Hematopoietic multipotent progenitor cell (in vitro differentiated cells): Measurements from ENCODE around the gene DLL4. TPM values are rescaled to one million over a fixed set of nuclear protein-coding genes. Genes with fewer than 3 reads are reported as not detected.
A peak's percentile ranks its signal among the peaks of the same experiment; 100 is the strongest.

Source experiments
- DNase-seq, 3 donors: peaks; one replicate each; pipeline ENCODE4 v3.0.0-alpha.2; 2011 to 2015; ENCODE audit warnings: low read depth in 2 of 3, low spot score in 2 of 3
- total RNA-seq: library from RNA; depleted of rRNA; stranded (reverse); fragments of >200 nt; gene quantifications from one replicate; pipeline ENCODE4 v1.2.3, GENCODE V29; 2012

The DLL4 gene
- total RNA-seq, 1 donor, result under 0.01 TPM

DNA sequence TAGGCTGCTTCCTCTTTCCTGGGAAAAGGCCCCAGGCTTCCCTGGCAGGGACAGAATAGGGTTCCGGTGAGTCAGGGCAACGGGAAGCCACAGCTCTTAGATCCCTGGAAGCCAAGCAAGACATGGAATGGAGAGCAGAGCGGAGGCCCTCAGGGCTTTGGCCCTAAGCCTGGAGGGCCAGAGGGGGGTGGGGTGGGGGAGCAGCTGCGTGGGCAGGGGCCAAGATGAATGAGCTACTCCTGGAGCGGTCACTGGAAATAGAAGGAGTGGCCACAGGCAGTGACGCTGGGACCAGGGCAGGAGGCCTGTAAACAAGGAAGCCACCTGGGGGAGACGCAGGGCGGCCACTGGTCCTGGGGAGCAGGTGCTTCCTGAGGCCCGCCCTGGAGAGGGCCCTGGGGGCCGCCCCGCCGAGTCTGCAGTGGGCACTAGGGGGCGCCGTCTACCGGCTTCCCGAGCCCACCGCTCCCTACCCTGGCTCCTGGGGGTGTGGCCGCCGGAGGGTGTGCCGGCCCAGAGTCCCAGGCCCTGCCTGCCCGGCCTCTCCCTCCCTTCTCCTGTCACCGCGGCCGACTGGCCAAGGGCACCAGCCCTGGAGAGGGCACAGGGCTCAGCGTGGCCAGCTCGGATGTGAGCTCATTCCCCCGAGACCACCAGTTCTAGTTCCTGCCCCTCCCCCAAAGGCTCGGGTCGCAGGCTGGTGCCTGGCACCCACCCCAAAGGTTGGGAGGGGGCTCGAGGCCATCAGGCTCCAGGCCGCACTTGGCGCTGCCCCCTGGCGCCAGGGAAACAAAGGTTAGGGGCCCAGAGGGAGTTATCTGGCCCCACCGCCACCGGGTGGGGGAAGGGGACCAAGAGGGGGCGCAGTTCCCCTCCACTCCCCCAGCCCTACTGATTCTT lies 22.8 kb upstream of the DLL4 start:
- DNase-seq, result peak in 2 of 3 donors; percentile 89 to 92

GRCh38 chr15:40906991-40907802 lies 21.9 kb upstream of the DLL4 start:
- DNase-seq, result peak in 1 of 3 donors; percentile 85

DNA sequence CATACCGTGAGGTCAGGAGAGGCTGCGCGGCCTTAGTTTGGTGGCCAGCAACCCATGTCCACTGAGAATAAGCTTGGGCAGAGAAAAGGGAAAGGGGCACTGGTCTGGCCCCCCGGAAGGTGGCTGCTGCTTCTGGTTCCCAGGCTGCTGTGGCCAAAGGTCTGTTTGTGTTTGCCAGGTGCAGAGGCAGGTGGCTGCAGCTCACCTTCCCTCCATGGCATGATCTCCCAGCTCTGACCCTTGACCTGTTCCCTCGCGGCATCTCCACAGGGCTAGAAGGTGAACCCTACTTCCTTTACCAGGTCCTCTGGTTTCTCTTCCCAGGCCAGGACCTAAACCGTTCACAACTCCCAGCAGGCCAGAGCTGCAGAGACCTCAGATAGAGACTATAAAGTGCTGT lies 21.0 kb upstream of the DLL4 start:
- DNase-seq, result no peak

DNA sequence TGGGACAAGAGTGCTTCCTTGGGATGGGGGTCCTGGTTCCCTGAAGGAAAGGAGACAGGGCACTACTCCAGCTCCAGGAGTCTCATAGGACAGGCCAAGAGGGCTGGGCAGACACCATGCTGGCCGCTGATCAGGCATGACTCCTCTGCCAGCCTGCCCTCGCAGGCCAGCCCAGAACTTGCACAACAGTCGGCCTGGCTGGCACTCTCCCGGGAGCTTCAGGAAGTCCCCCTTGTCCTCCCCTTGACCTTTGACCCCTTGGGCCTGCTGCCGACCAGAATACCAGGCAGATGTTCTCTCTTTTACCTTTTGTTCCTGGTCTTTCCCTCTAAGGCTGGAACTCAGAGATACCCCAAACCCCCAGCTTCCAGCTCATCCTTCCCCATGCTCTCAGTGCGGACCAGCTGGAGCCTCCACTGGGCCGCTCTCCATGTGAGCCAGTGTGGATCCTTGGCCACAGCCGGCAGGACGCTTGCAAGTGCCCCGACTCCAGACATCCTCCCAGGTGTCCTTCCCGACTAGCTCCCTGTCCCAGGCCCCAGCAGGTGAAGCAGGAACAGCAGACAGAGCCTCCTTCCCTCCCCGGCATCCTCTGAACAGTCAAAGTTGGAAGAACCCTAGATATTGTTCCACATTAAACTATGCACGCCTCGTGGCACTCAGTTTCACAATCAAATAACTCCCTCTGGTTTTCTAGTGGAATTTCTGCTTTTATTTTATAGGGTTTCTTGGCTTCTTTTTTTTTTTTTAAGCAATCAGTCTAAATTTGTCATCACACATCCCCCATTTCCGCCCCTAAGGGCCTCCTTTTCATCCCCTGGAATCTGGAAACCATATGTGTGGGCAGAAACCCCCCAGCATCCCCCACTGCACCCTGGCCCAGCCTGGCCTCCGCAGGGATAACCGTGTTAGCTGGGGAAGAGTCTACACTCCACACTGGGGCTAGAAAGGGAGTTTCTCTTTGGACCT lies 19.2 kb upstream of the DLL4 start:
- DNase-seq, result no peak

- no peak for DNase-seq
Observed at GRCh38 chr15:40911141-40911540, 18.0 kb upstream of the DLL4 start.

GRCh38 chr15:40911693-40912092 lies 17.4 kb upstream of the DLL4 start:
- no peak for DNase-seq

DNA sequence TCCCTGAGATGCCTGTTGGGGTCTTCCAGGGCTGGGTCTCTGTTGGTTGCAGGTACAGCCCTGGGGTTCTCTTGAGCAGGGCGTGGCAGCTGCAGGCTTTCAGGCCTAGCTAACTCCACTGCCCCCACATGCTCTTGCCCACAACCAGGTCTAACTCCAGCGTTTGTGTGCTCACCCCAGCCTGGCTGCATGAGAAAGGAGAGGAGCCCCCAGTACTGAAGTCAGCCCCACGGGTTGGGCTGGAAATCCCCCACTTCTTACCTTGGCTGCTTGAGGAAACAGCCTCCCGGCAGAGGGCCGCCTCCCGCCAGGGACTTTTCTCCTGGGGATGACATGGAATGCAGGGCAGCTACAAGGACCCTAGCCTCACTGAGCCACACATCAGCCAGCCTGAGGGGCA lies 16.7 kb upstream of the DLL4 start:
- DNase-seq, result no peak

- DNase-seq, result no peak
Observed at GRCh38 chr15:40914013-40914412, 15.1 kb upstream of the DLL4 start.

DNA sequence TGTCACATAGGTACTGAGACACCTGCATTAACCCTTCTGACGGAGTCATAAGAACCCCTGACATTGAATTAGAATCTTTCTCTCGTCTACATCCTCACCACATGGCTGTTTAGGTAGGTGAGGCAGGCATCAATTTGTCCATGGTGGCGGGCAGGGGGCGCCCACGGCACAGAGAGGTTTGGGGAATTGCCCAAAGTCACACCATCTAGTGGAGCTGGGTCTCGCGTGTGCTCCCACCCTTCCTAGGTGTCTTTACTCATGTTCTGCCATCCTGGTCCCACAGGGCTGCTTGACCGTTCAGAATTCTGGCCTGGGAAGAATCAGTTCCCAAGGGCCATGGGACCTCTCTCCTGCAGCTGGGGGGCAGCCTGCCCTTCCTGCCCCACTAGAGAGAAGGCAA lies 14.7 kb upstream of the DLL4 start:
- DNase-seq, result no peak

DNA sequence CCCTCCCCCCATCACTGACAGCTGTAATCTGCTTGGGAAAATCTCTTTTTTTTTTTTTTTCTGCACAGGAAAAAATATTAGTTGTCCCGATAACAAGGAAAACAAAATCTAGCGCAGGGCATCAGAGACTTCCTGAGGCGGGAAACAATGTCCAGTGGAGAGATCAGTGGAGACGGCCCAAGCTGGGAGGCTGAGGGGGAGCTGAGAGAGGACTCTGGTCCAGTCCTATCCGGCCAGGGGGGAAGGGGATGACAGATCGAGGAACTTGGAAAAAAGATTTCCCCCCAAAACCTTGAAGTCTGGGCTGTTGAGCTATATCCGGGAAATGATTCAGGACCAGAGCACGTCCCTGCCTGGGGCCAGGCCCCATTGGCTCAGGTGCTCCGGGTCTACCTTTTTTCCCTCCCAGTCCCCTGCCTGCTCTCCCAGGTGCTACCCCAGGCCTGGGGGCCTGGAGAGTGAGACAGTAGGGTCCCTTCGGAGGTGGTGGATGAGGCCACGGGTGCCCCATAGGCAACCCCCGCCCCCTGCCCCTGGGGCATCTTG lies 14.0 kb upstream of the DLL4 start:
- no peak for DNase-seq

DNA sequence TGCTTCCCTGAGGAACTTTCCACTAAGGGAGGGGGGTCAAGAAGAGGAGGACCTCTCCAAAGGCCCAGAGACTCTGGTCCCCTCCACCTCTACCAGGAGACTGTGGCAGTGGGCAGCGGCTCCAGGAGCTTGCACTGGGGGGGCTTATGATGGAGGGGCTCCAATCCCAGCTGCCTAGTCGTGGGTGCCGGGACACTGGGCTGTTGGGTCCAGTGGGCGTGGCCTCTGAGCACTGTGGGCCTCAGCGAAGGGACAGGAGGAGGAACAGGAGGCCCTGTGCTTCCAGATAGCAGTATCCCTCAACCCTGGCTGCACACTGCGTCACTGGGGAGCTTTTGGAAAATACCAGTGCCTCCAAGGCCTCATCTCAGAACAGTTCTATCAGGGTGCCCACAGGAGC lies 13.5 kb upstream of the DLL4 start:
- DNase-seq, result no peak

DNA sequence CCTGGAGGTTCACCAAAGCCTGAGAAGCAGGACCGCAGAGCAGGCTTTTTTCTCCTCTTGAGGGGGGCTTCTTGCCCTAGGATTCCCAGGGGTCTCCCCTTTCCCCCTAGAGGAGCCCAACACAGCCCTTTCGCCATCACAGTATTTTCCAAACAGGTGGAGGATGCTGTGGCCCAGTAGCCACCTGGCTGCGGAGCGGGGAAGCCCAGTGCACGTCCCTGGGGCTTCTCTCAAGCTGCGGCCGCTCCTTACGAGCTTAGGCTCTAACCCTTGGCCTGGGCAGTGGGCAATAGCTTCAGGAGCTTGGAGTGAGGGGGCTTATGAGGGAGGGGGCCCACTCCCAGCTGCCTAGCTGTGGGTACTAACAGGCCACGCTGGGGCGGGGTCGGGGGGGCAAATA lies 11.6 kb upstream of the DLL4 start:
- no peak for DNase-seq

GRCh38 chr15:40918146-40918798 lies 10.9 kb upstream of the DLL4 start:
- no peak for DNase-seq

DNA sequence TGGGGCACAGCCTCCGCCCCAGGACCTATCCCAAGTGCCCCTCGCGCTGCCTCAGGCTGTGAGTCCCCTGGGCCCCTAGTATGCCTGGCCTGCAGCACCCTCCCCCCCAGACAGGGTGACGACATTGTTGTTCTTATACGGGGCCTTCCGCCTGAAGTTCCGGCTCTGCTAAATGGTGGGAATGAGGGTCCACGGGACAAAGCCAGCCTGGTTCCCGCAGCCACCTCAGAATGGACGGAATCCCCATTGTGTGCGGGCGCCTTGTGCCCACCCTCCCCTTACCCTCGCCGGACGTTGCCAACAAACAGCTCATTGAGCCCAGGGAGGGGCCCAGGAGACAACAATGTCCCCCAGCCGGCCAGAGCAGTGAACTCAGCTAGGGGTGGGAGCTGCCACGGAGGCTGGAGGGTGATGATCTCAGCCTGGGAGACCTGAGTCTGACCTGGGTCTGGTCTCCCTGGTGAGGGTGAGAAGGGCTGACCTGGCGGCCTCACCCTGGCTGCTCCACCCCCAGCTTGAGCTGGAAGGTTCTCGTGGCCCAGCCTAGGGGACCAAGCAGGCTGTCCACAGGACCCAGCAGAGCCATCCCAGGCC lies 10.2 kb upstream of the DLL4 start:
- no peak for DNase-seq

DNA sequence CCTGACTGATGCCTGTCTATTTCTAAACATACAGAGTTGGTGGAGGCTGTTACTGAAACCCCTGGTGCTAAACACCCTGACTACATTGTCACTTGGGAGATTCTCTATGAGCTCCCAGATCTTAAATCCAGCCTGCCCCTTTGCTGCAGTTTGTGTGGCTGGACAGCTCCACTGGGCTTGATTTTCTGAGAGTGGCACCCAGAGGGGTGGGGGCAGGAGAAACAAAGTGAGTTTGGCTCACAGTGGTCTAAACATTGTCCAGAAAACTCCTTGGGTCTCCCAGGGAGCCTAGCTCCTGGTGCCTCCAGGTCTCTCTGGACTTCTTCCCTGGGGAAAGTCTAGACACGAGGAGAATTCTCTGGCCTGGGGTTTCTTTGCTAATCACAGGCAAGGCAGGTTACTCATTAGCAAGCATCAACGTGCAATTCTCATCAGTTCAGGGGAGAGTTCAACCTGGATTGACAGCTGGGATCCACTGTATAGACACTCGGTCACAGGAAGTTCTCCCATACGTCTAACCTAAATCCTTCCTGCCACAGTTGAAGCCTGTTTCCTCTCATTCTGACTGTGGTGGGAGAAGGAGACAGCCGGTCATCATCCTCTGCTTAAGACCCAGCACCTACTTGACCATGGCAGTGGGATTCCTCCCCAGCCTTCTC lies 7.1 kb upstream of the DLL4 start:
- no peak for DNase-seq

DNA sequence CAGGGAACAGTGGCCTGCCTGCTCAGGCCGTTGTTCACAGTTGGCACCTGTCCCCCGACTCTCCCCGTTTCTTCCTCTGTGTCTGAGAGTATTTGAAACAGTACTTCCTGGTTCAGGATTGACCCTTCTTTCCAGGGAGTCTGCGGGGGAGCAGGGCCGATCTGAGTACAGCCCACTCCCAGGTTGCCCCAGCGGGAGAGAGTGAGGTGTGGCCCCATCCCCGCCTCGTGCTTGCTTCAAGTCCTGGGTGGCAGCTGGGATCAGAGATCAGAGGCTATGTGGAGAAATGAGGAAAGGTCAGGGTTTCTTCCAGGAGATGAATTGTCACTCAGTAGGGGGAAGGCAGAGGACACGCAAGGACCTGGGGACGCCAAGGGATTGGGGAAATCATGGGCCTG lies 6.5 kb upstream of the DLL4 start:
- DNase-seq, result no peak

DNA sequence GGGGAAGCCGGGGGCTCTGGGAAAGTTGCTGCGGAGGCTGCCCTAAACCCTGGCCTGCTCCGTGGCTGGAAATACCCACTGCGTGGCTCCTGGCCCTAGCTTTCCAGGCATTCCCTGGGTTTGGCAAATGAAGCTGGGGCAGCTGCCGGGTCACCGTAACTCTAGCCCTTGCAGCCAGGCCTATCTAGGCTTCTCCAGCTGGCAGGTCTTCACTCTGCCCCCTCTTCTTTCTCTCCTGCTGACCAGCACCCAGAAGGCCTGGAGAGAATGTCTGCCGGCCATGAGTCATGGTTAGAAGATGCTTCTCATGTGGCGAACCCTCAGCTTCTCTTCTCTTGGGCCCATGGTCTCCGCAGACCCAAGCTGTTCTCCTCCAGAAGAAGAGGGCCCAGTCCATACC lies 5.6 kb upstream of the DLL4 start:
- no peak for DNase-seq

GRCh38 chr15:40925495-40925862 lies 3.7 kb upstream of the DLL4 start:
- no peak for DNase-seq
